Measurements from ENCODE around the gene TRIM13.

DNA sequence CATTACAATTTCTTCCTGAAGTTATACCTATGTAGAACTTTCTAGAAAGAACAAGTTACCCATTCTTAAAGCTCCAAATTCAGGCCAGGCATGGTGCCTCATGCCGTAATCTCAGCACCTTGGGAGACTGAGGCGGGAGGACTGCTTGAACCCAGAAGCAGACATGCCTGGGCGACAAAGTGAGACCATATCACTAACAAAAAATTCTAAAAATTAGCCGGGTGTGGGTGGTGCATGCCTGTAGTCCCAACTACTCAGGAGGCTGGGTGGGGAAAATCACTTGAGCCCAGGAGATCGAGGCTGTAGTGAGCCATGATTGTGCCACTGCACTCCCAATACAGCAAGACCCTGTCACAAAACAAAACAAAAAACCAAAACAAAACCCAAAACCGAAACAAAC lies 41.4 kb downstream of the TRIM13 start:
- TF ChIP-seq, protein P1, sequence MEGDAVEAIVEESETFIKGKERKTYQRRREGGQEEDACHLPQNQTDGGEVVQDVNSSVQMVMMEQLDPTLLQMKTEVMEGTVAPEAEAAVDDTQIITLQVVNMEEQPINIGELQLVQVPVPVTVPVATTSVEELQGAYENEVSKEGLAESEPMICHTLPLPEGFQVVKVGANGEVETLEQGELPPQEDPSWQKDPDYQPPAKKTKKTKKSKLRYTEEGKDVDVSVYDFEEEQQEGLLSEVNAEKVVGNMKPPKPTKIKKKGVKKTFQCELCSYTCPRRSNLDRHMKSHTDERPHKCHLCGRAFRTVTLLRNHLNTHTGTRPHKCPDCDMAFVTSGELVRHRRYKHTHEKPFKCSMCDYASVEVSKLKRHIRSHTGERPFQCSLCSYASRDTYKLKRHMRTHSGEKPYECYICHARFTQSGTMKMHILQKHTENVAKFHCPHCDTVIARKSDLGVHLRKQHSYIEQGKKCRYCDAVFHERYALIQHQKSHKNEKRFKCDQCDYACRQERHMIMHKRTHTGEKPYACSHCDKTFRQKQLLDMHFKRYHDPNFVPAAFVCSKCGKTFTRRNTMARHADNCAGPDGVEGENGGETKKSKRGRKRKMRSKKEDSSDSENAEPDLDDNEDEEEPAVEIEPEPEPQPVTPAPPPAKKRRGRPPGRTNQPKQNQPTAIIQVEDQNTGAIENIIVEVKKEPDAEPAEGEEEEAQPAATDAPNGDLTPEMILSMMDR (IDR thresholded peaks at IDR 0.05) = no peak
- TF ChIP-seq POLR2A (IDR thresholded peaks at IDR 0.05) = no peak
